Keratinocyte (primary cell): ENCODE data around the gene XRCC3. TPM values are rescaled to one million over a fixed set of nuclear protein-coding genes. Genes with fewer than 3 reads are reported as not detected.

Source experiments
- DNase-seq: peaks from one replicate; pipeline ENCODE4 v3.0.0-alpha.2; 2011; ENCODE audit warnings: low read depth, missing footprints, low spot score
- FAIRE-seq: peaks from 2 replicates; lab custom pipeline; 2011; peaks lifted over from hg19 to GRCh38; lab: Jason Lieb, UNC
- H2AFZ ChIP-seq: 2 replicates; pipeline ENCODE4 v1.6.0; 2012; ENCODE audit warnings: low read length, control low read depth, inconsistent platforms; ENCODE audit not compliant: control insufficient read depth
- H3K27ac ChIP-seq: 2 replicates; pipeline ENCODE4 v1.5.1; 2011; ENCODE audit warnings: low read length; ENCODE audit not compliant: control insufficient read depth, insufficient read depth
- H3K27me3 ChIP-seq: 3 replicates; pipeline ENCODE4 v1.6.0; 2011; ENCODE audit warnings: low read length; ENCODE audit not compliant: control insufficient read depth, insufficient read depth; ENCODE audit errors: extremely low read depth
- H3K36me3 ChIP-seq, 2 experiments: 2 replicates in 1 of 2; 3 replicates in 1 of 2; pipeline ENCODE4 v1.5.1; 2011; ENCODE audit warnings: low read length in 2 of 2, mild to moderate bottlenecking in 1 of 2; ENCODE audit not compliant: control insufficient read depth in 2 of 2, insufficient read depth in 2 of 2; ENCODE audit errors: extremely low read depth in 1 of 2
- H3K4me1 ChIP-seq: 3 replicates; pipeline ENCODE4 v1.5.1; 2011; ENCODE audit warnings: low read length; ENCODE audit not compliant: control insufficient read depth, insufficient read depth; ENCODE audit errors: extremely low read depth
- H3K4me2 ChIP-seq: 3 replicates; pipeline ENCODE4 v1.6.0; 2011; ENCODE audit warnings: low read depth, low read length; ENCODE audit not compliant: control insufficient read depth, insufficient read depth; ENCODE audit errors: extremely low read depth
- H3K4me3 ChIP-seq, 3 experiments: fragments of 200-600 bp in 1 of 3; sonication (generic) in 1 of 3; 2 replicates in 2 of 3; 3 replicates in 1 of 3; pipeline ENCODE4 v1.5.1; 2011 to 2016; ENCODE audit warnings: low read length in 3 of 3, mild to moderate bottlenecking in 3 of 3, control low read depth in 2 of 3, inconsistent platforms in 1 of 3, low read depth in 1 of 3, mixed read lengths in 1 of 3, mixed run types in 1 of 3, moderate library complexity in 1 of 3; ENCODE audit not compliant: control insufficient read depth in 2 of 3, insufficient read depth in 2 of 3; ENCODE audit errors: extremely low read depth in 1 of 3
- H3K79me2 ChIP-seq: 2 replicates; pipeline ENCODE4 v1.6.0; 2012; ENCODE audit warnings: low read length; ENCODE audit not compliant: control insufficient read depth, insufficient read depth
- H3K9ac ChIP-seq: 3 replicates; pipeline ENCODE4 v1.6.0; 2011; ENCODE audit warnings: low read length; ENCODE audit not compliant: control insufficient read depth, insufficient read depth; ENCODE audit errors: extremely low read depth
- H3K9me1 ChIP-seq: 3 replicates; pipeline ENCODE4 v1.6.0; 2011; ENCODE audit warnings: low read length; ENCODE audit not compliant: control insufficient read depth, insufficient read depth; ENCODE audit errors: extremely low read depth
- H3K9me3 ChIP-seq: 2 replicates; pipeline ENCODE4 v1.5.1; 2012; ENCODE audit warnings: low read depth, low read length; ENCODE audit not compliant: control insufficient read depth
- H4K20me1 ChIP-seq: 3 replicates; pipeline ENCODE4 v1.6.0; 2011; ENCODE audit warnings: low read length; ENCODE audit not compliant: control insufficient read depth, insufficient read depth; ENCODE audit errors: extremely low read depth
- EZH2 ChIP-seq: IDR thresholded peaks from one replicate; pipeline ENCODE4 v1.6.1; 2012; ENCODE audit warnings: inconsistent platforms, mild to moderate bottlenecking, low read length, moderate library complexity
- dilution Hi-C: fragments of 300-500 bp; cut with MboI; formaldehyde crosslinking; loops from one replicate; pipeline ENCODE4 v1.7.0; 2020; ENCODE audit warnings: low sequenced_read_pairs; ENCODE audit not compliant: extremely low pct_ligation_motif_present
- polyA plus RNA-seq, 5 experiments: library from polyadenylated mRNA; depleted of rRNA in 3 of 5; stranded (reverse) in 3 of 5; stranded (forward) in 1 of 5; unstranded in 1 of 5; fragments of >200 nt; gene quantifications; 1 replicate in 1 of 5; 2 replicates in 3 of 5; 3 replicates in 1 of 5; pipeline versions ENCODE4 v1.2.1 to v1.2.3, GENCODE V29; 2011 to 2012; ENCODE audit warnings: missing spikeins in 2 of 5, low read depth in 1 of 5, low replicate concordance in 1 of 5
- TF ChIP-seq, protein P1 (sequence below), 3 experiments: IDR thresholded peaks in 1 of 3; conservative IDR thresholded peaks in 1 of 3; optimal IDR thresholded peaks in 1 of 3; 2 replicates in 2 of 3; 3 replicates in 1 of 3; pipeline versions ENCODE3 to v1.5.1; 2011; ENCODE audit warnings: low read length in 3 of 3, mild to moderate bottlenecking in 3 of 3, moderate library complexity in 2 of 3, control low read depth in 1 of 3, inconsistent platforms in 1 of 3; ENCODE audit not compliant: insufficient read depth in 2 of 3; ENCODE audit errors: extremely low read depth in 1 of 3

XRCC3 gene
- polyA plus RNA-seq, 1 donor (not counting 4 experiments of a cell fraction or from before 2014, with no cell fraction given), result 21.0 TPM

DNA sequence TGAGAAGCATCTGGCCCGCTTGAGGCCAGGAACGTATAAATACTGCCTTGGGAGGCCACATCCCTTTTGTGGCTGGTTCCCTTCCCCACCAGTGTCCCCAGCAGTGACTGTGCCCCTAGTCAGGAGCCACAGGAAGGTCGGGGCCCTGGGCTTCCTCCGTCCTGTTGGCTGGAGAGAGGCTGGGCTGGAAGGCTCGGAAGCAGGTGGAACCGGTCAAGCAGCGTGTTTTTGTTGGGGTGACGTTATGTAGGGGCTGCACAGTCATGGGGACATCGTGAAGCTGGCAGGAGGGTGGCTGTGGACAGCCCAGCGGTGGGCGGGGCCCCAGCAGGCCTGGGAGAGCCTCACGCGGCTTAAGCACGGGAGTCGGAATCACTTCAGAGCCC is 10.1 kb downstream of the XRCC3 start:
- no peaks in the 10 kb centered on the region for H3K27me3 ChIP-seq
- H3K4me3 ChIP-seq, result no peak overlapping the region
- no peak for TF ChIP-seq EZH2
- TF ChIP-seq, protein P1, sequence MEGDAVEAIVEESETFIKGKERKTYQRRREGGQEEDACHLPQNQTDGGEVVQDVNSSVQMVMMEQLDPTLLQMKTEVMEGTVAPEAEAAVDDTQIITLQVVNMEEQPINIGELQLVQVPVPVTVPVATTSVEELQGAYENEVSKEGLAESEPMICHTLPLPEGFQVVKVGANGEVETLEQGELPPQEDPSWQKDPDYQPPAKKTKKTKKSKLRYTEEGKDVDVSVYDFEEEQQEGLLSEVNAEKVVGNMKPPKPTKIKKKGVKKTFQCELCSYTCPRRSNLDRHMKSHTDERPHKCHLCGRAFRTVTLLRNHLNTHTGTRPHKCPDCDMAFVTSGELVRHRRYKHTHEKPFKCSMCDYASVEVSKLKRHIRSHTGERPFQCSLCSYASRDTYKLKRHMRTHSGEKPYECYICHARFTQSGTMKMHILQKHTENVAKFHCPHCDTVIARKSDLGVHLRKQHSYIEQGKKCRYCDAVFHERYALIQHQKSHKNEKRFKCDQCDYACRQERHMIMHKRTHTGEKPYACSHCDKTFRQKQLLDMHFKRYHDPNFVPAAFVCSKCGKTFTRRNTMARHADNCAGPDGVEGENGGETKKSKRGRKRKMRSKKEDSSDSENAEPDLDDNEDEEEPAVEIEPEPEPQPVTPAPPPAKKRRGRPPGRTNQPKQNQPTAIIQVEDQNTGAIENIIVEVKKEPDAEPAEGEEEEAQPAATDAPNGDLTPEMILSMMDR (optimal IDR thresholded peaks at IDR 0.05 in 1 of 3, IDR thresholded peaks at IDR 0.05 in 1 of 3, conservative IDR thresholded peaks at IDR 0.05 in 1 of 3; ENCODE audit: extremely low read depth in 1 of 3, insufficient read depth in 2 of 3, low read length in 3 of 3), result no peak
- H3K79me2 ChIP-seq, result peaks cover 2% of the 10 kb centered on the region
- H3K36me3 ChIP-seq, result peaks cover 34% of the 10 kb centered on the region in 2 experiments
- H3K9ac ChIP-seq, result no peak overlapping the region
- H3K27ac ChIP-seq, result no peak overlapping the region
- H4K20me1 ChIP-seq, result peaks cover 5% of the 10 kb centered on the region
- no peaks in the 10 kb centered on the region for H3K9me1 ChIP-seq
- DNase-seq, result no peak
- H3K4me2 ChIP-seq, result no peak overlapping the region
- H2AFZ ChIP-seq, result no peak overlapping the region
- no peak for FAIRE-seq
- no peaks in the 10 kb centered on the region for H3K9me3 ChIP-seq
- peaks cover 1% of the 10 kb centered on the region for H3K4me1 ChIP-seq
- dilution Hi-C loops, result no loop called here

DNA sequence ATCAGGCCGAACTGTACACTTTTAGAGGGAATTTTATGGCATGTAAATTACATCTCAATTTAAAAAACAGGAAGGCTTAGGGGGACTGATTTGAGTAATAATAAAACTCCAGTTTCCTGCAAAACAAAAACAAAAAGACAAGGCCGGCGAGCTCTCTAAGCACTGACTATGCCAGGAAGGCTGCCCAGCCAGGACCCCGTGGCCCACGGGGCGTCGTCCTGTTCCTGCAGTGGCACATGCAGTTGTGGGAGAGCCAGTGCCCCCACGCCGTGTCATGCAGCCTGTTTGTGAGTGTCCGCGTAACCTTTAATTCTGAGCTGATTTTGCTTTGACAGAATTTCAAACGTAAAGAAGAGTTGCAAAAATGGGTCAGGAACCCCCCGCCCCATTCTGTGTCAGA is 10.5 kb downstream of the XRCC3 start:
- no peak for DNase-seq
- Histone ChIP-seq H4K20me1 (peaks cover 5% of the 10 kb centered on the region), H3K9ac (no peak overlapping the region), H3K79me2 (peaks cover under 1% of the 10 kb centered on the region), H3K9me3 (no peaks in the 10 kb centered on the region), H3K4me1 (no peaks in the 10 kb centered on the region), H3K27me3 (no peaks in the 10 kb centered on the region), H3K4me3 (no peak overlapping the region), H3K4me2 (no peak overlapping the region), H2AFZ (no peak overlapping the region), H3K27ac (no peak overlapping the region), H3K36me3 (peaks cover 38% of the 10 kb centered on the region in 2 experiments), H3K9me1 (no peaks in the 10 kb centered on the region)
- TF ChIP-seq, protein P1 (optimal IDR thresholded peaks at IDR 0.05 in 1 of 3, IDR thresholded peaks at IDR 0.05 in 1 of 3, conservative IDR thresholded peaks at IDR 0.05 in 1 of 3; ENCODE audit: extremely low read depth in 1 of 3, insufficient read depth in 2 of 3, low read length in 3 of 3), result no peak
- TF ChIP-seq EZH2, result no peak
- FAIRE-seq, result no peak
- dilution Hi-C loops, result no loop called here
